ENCODE measurements around the gene PTPRN2.

Gene PTPRN2

GRCh38 chr7:157560258-157560654 lies 1027.4 kb downstream of the PTPRN2 start:
- DNase-seq (ENCODE audit: low read depth, low spot score) = no peak

GRCh38 chr7:157559596-157560257 lies 1027.9 kb downstream of the PTPRN2 start:
- DNase-seq (ENCODE audit: low read depth, low spot score) = no peak

More at GRCh38 chr7:157560258-157560654, 1027.4 kb downstream of the PTPRN2 start:
- no peak overlapping the region for H3K27ac ChIP-seq

DNA sequence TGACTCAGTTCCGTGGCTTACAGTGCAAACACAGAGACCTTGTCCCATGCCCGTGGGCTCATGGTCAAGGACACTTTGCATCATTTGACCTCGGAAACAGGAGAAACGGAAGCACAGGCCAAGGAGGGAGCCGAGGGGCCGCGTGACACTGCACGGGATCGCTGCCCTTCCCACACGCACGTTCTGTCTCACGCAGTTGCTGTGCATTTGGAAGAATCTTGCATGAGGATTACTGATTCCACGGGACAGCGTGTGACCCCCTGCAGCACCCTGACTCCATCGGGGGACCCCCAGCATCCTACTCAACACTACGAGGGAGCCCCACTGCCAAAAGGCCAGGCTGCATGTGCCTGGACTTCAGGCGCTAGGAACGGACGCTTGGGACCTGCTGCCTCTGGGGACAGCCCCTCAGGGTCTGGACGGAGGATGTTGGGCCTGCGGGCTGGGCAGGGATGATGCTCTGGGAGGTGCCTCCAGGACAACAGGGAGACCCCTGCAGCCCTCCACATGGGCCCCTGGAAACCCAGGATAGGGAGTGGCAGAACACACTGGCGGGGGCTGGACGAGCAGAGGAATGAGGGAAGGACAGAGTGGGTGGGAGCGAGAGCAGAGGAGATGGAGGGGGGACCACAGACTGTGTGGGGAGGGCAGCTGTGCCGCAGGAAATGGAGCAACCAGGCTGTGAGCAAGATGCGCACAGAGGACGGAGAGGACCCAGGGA lies 1028.6 kb downstream of the PTPRN2 start:
- DNase-seq (ENCODE audit: low read depth, low spot score) = no peak

More at GRCh38 chr7:157559596-157560257, 1027.9 kb downstream of the PTPRN2 start:
- no peak overlapping the region for H3K27ac ChIP-seq

GRCh38 chr7:157558516-157558874 lies 1029.1 kb downstream of the PTPRN2 start:
- no peak for DNase-seq (ENCODE audit: low read depth, low spot score)
- H3K27ac ChIP-seq = no peak overlapping the region

More for the DNA sequence above, 1028.6 kb downstream of the PTPRN2 start:
- H3K27ac ChIP-seq = no peak overlapping the region

DNA sequence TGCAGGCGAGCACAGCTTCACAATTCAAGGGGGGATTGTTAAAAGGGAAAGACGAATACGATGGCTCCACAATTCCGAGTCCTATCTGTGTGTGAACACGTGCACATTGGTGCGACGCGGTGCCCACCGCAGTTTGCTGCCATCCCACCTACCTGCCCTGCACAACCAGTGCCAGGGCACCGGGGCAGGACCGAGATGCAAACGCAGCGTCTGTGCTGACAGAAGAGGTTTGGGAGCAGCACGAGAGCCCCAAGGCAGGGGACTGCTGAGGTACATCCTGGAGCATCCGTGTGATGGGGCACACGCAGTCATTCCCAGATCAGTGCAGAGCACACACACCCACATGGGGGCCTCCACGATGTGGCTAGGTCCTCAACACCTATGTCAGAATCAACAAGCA lies 1029.6 kb downstream of the PTPRN2 start:
- no peak overlapping the region for H3K27ac ChIP-seq
- DNase-seq (ENCODE audit: low read depth, low spot score) = no peak

DNA sequence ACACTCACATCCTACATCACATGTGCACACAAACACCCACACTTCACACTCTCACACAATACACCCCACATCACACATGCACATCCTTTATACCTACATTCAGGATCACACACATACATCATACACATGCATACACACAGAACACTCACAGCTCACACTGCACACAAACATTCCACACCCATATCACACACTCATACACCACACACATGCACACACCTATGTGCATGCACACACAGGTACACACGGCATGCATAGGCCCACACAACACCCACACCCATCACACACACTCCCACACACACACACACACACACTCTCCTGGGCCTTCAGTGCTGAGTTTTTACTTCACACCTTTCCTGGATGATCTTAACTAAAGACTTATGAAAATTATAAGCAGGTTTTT lies 1030.4 kb downstream of the PTPRN2 start:
- H3K27ac ChIP-seq = no peak overlapping the region
- no peak for DNase-seq (ENCODE audit: low read depth, low spot score)

DNA sequence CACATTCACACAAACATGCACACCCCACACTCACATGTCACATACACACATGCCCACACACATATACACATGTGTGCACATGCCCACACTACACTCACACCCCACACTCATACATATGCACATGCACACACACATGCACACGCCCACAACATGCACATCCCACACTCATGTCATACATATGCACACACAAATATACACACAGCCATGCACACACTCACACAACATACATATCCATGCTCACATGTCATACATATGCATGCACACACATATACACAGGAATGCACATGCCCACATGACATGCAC lies 1031.0 kb downstream of the PTPRN2 start:
- no peak for DNase-seq (ENCODE audit: low read depth, low spot score)
- H3K27ac ChIP-seq = no peak overlapping the region

GRCh38 chr7:157555944-157556641 lies 1031.5 kb downstream of the PTPRN2 start:
- DNase-seq (ENCODE audit: low read depth, low spot score) = no peak
- no peak overlapping the region for H3K27ac ChIP-seq

GRCh38 chr7:157555313-157555712 lies 1032.3 kb downstream of the PTPRN2 start:
- H3K27ac ChIP-seq = no peak overlapping the region
- no peak for DNase-seq (ENCODE audit: low read depth, low spot score)

DNA sequence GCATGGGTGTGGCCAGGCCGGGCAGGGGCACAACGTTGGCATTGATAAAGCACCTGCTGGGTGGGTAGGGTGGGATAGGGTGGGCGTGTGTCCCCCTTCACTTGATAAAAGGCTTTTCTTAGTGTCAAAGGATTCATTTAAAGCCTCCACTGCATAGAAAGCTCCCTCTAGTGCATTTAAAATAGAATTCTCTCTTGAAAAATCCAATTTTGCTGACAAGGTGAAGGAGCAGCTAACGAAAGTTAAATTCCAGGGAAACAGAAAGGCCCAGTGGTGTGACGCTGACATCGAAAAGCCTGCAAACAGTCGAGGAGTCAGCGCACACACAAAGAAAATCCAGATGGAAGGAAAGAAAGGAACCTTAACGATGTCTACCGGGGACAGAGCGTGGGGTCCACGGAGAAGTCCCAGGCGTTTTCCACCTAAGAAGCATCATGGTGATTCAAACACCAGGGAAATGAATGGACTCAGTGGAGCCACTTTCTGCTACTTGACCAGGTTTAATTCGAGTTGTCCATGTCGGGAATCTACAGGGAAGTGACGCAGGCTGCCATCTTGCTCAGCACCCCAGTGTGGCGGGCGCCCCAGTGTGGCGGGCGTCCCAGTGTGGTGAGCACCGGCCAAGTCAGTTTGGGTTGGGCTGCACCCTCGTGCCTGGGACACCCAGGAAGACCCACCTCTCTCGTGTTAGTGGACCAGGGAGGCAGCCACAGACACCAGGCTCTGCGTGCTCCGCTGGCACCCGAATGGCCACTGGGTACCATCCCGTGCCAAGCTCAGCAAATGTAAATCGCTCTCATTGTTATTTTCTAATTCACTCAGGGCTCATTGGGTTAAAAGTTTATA lies 1033.0 kb downstream of the PTPRN2 start:
- H3K27ac ChIP-seq = no peak overlapping the region
- no peak for DNase-seq (ENCODE audit: low read depth, low spot score)

GRCh38 chr7:157553256-157553655 lies 1034.4 kb downstream of the PTPRN2 start:
- no peak overlapping the region for H3K27ac ChIP-seq
- DNase-seq (ENCODE audit: low read depth, low spot score) = no peak

- H3K27ac ChIP-seq = no peak overlapping the region
- DNase-seq (ENCODE audit: low read depth, low spot score) = no peak
These were observed 1035.2 kb downstream of the PTPRN2 start for GRCh38 chr7:157552295-157552993.

GRCh38 chr7:157551325-157552070 lies 1036.1 kb downstream of the PTPRN2 start:
- DNase-seq (ENCODE audit: low read depth, low spot score) = no peak
- H3K27ac ChIP-seq = no peak overlapping the region

DNA sequence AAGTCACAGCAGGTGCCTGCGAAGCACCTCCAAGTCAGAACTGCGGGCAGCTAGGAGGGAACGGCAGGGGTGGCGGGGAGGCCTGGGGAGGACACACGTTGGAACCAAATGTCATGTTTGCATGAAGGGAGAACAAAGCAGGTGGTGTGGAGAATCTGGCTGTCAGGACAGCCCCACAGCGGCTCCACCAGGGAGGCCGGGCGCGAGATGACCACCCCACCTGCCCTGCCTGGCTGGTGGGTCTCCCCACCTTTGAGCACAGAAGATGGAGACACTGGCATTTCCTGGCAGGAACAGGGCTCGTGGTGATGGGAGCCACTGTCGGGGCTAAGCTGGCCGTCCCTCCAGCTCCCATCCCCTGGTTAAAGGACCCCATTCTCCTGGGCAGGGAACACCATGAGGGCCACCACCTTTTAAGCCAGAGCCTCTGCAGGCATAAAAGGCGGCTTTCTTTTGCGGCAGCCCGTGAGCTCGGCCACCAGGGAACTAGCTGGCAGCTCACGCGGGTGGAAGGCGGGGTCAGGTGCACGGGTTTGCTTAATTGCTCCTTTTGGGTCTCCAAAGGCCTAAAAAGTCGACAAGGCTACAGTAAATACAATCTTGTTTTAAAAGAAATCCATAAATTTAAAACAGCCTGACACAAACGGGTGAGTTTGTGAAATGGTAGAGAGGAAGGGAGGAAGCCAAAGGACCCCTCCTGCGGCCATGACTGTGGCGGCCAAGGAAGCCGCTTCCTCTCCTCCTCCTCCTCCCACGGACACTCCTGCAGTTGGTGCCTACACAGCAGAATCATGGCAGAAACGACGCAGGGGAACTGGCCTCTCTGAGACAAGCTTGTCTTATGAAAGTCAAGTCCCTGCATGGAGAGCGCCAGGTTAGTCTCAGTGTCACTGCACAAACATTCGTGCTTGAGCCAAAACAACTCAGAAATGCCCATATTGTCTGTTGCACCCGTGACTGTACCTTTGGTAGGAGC lies 1037.0 kb downstream of the PTPRN2 start:
- no peak for DNase-seq (ENCODE audit: low read depth, low spot score)
- H3K27ac ChIP-seq = no peak overlapping the region

GRCh38 chr7:157549612-157550299 lies 1037.9 kb downstream of the PTPRN2 start:
- no peak for DNase-seq (ENCODE audit: low read depth, low spot score)
- H3K27ac ChIP-seq = no peak overlapping the region

DNA sequence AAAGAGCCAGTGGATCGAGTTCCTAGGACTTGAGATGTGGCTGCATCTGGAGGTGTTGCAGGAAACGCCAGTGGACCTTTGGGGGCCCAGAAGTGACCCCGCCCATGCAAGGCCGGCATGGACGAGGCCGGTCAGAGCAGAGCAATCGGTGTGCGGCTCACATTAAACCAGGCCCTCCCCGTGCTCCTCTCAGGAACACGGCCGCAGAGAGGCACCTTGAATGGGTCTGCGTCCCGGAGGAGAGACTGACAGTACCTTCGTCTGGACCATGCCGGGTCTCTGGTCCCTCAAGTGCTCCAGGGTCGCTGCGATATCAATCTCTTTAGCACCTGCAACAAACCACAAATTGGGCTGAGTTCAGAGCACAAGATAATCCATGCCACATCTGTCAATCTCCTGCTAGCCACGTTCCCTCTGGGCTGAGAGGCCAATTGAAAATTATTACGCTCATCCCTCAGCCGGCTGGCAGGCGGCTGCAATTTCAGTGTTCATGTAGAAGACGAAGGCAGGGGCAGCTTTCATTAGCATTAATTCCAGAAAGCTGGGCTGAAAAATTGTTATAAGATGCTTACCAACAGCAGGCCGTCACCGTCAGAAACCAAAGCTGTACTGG lies 1038.8 kb downstream of the PTPRN2 start:
- no peak overlapping the region for H3K27ac ChIP-seq
- DNase-seq (ENCODE audit: low read depth, low spot score) = no peak

DNA sequence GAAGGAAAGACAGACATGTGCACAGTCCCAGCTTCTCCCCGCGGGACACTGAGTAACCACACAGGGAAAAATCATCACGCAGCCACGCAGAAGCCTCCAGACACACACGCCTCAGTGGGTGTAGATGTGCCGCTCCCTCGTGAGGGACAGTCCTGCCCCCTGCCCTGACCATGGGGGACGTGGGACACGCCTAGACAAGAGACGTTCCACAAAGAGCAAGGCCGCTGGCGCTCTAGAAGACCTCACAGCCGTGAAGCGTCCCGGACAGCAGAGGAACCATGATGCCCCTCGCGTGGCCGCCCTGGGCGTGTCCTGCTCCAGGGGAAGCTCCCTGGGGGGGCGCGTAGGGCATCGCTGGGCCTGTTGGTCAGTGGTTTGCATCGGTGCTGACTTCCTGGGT lies 1040.0 kb downstream of the PTPRN2 start:
- DNase-seq (ENCODE audit: low read depth, low spot score) = no peak
- no peak overlapping the region for H3K27ac ChIP-seq

All from epithelial cell of prostate (primary cell).